Neural progenitor cell (in vitro differentiated cells): ENCODE measurements around the gene IFI27L1.

Experiments used
- EZH2 ChIP-seq: fragments of 200-600 bp; sonication (generic); IDR thresholded peaks from 2 replicates; pipeline ENCODE4 v1.6.1; 2017; ENCODE audit warnings: antibody characterized with exemption, mild to moderate bottlenecking, moderate library complexity
- TF ChIP-seq, protein P1 (sequence below): fragments of 200-600 bp; sonication (generic); IDR thresholded peaks from 2 replicates; pipeline ENCODE4 v1.5.1; 2017; ENCODE audit warnings: antibody characterized with exemption, mild to moderate bottlenecking

DNA sequence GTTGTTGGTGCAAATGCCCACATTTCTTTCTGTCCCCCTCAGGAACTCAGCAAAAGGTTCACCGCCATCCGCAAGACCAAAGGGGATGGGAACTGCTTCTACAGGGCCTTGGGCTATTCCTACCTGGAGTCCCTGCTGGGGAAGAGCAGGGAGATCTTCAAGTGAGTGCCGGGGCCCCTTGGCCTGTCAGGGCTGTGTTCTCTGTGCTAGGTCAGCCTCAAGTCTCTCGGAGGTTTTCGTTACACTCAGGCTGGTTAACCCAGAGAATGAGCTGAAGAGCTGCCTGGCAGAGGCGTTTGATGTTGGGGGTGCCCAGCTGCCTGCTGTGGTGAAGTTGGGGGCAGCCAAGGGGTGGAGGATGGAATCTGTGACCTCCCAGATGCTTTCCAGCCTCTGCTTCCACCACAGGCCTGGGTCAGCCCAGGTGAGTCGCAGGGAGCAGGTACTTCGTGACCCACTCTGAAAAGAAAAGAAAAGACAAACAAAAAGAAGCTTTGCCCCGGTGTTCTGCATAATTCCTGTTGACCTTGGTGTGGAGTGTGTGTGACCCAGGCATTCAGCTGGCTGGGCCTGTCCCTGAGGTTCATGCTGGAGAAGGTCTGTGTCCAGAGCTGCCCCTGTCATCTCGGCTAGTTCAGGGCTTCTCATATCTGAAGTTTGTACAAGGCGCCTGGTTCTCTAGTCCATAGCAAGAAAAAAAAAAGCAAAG lies 42.0 kb upstream of the IFI27L1 start:
- TF ChIP-seq, protein P1, sequence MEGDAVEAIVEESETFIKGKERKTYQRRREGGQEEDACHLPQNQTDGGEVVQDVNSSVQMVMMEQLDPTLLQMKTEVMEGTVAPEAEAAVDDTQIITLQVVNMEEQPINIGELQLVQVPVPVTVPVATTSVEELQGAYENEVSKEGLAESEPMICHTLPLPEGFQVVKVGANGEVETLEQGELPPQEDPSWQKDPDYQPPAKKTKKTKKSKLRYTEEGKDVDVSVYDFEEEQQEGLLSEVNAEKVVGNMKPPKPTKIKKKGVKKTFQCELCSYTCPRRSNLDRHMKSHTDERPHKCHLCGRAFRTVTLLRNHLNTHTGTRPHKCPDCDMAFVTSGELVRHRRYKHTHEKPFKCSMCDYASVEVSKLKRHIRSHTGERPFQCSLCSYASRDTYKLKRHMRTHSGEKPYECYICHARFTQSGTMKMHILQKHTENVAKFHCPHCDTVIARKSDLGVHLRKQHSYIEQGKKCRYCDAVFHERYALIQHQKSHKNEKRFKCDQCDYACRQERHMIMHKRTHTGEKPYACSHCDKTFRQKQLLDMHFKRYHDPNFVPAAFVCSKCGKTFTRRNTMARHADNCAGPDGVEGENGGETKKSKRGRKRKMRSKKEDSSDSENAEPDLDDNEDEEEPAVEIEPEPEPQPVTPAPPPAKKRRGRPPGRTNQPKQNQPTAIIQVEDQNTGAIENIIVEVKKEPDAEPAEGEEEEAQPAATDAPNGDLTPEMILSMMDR: no peak
- TF ChIP-seq EZH2: no peak
